Dermis blood vessel endothelial cell (primary cell): ENCODE data around the gene MRPL9. TPM values are rescaled to one million over a fixed set of nuclear protein-coding genes. Genes with fewer than 3 reads are reported as not detected.

Experiments used
- DNase-seq: peaks from one replicate; pipeline ENCODE4 v3.0.0; 2010
- total RNA-seq: library from RNA; depleted of rRNA; stranded (reverse); fragments of >200 nt; gene quantifications from 2 replicates; pipeline ENCODE4 v1.2.3, GENCODE V29; 2014

The MRPL9 gene
- total RNA-seq, 1 donor from 2014 or later = 97.3 TPM

- DNase-seq = no peak
These were observed 33.4 kb downstream of the MRPL9 start for GRCh38 chr1:151729966-151730291.

- no peak for DNase-seq
These were observed 33.9 kb downstream of the MRPL9 start for GRCh38 chr1:151729157-151729965.

- no peak for DNase-seq
These were observed 34.9 kb downstream of the MRPL9 start for GRCh38 chr1:151728151-151729054.

GRCh38 chr1:151723726-151724370 lies 39.4 kb downstream of the MRPL9 start:
- no peak for DNase-seq

- DNase-seq = no peak
These were observed 41.3 kb downstream of the MRPL9 start for GRCh38 chr1:151721788-151722510.

- peak; percentile 27 for DNase-seq
These were observed 42.1 kb downstream of the MRPL9 start, which contains the start of gene RIIAD1 for GRCh38 chr1:151720974-151721787. TSS of gene RIIAD1 (plus strand) at chr1:151721522. CDS start at chr1:151721537, 15 bp downstream.

- DNase-seq = no peak
These were observed 42.7 kb downstream of the MRPL9 start for GRCh38 chr1:151720554-151720953.

GRCh38 chr1:151720125-151720524 lies 43.2 kb downstream of the MRPL9 start:
- no peak for DNase-seq

- no peak for DNase-seq
These were observed 44.6 kb downstream of the MRPL9 start for GRCh38 chr1:151718666-151719065.

GRCh38 chr1:151718011-151718431 lies 45.3 kb downstream of the MRPL9 start:
- DNase-seq = no peak

- DNase-seq = peak; percentile 15
These were observed 46.3 kb downstream of the MRPL9 start, which contains the start of gene CELF3 for GRCh38 chr1:151716771-151717631. TSS of gene CELF3 (minus strand) at chr1:151716803. CDS start at chr1:151716020, 783 bp downstream.

- DNase-seq = no peak
These were observed 46.9 kb downstream of the MRPL9 start for GRCh38 chr1:151716405-151716762.

- DNase-seq = peak; percentile 17
These were observed 47.4 kb downstream of the MRPL9 start for GRCh38 chr1:151715726-151716404.

- no peak for DNase-seq
These were observed 48.2 kb downstream of the MRPL9 start for GRCh38 chr1:151714820-151715725.

- DNase-seq = no peak
These were observed 49.4 kb downstream of the MRPL9 start for GRCh38 chr1:151713874-151714273.

GRCh38 chr1:151713044-151713443 lies 50.3 kb downstream of the MRPL9 start:
- no peak for DNase-seq

GRCh38 chr1:151711951-151712350 lies 51.3 kb downstream of the MRPL9 start:
- DNase-seq = no peak

- DNase-seq = no peak
These were observed 52.1 kb downstream of the MRPL9 start for GRCh38 chr1:151711044-151711800.
